ENCODE measurements around the gene MORC3. TPM values are rescaled to one million over a fixed set of nuclear protein-coding genes. Genes with fewer than 3 reads are reported as not detected.
"Not testable (repeated sequence)": the region's sequence is repeated elsewhere in the genome, so short reads cannot be mapped to it uniquely, and the experiment has no call there.

Gene MORC3
- total and polyA plus RNA-seq, 4 donors = 27.9 to 78.9 (median 37.4) TPM

GRCh38 chr21:36377391-36377842, 57.4 kb downstream of the MORC3 start:
- peaks cover 20% of the 10 kb centered on the region for H3K36me3 ChIP-seq (ENCODE audit: control insufficient read depth, insufficient read depth, low read length)
- no peaks in the 10 kb centered on the region for H3K27me3 ChIP-seq (ENCODE audit: control insufficient read depth, insufficient read depth, low read length)
- WGBS (ENCODE audit: insufficient coverage) = 86% methylated on average over 5 of the region's 7 CpGs
- no peak for DNase-seq (ENCODE audit: low read depth in 4 of 6, low spot score in 6 of 6)
- H3K4me3 ChIP-seq (ENCODE audit: low read depth, low read length) = no peak overlapping the region
- H3K9me3 ChIP-seq (ENCODE audit: control insufficient read depth, insufficient read depth, low read length) = no peaks in the 10 kb centered on the region
- H3K27ac ChIP-seq (ENCODE audit: low read depth, low read length) = no peak overlapping the region
- H3K4me1 ChIP-seq (ENCODE audit: control insufficient read depth, insufficient read depth, low read length) = no peaks in the 10 kb centered on the region

GRCh38 chr21:36379251-36379650, 59.3 kb downstream of the MORC3 start:
- WGBS (ENCODE audit: insufficient coverage) = no CpG with 5 or more reads among the region's 6 CpGs
- Histone ChIP-seq H3K9me3 (ENCODE audit: control insufficient read depth, insufficient read depth, low read length) (no peaks in the 10 kb centered on the region), H3K27ac (ENCODE audit: low read depth, low read length) (no peak overlapping the region), H3K36me3 (ENCODE audit: control insufficient read depth, insufficient read depth, low read length) (peaks cover 9% of the 10 kb centered on the region), H3K27me3 (ENCODE audit: control insufficient read depth, insufficient read depth, low read length) (no peaks in the 10 kb centered on the region), H3K4me3 (ENCODE audit: low read depth, low read length) (no peak overlapping the region), H3K4me1 (ENCODE audit: control insufficient read depth, insufficient read depth, low read length) (no peaks in the 10 kb centered on the region)
- DNase-seq (ENCODE audit: low read depth in 4 of 6, low spot score in 6 of 6) = no peak

- no peaks in the 10 kb centered on the region for H3K36me3 ChIP-seq (ENCODE audit: control insufficient read depth, insufficient read depth, low read length)
- no peaks in the 10 kb centered on the region for H3K9me3 ChIP-seq (ENCODE audit: control insufficient read depth, insufficient read depth, low read length)
- 100% methylated on average over 4 of the region's 9 CpGs for WGBS (ENCODE audit: insufficient coverage)
- no peak overlapping the region for H3K27ac ChIP-seq (ENCODE audit: low read depth, low read length)
- H3K4me3 ChIP-seq (ENCODE audit: low read depth, low read length) = no peak overlapping the region
- peaks cover 6% of the 10 kb centered on the region for H3K4me1 ChIP-seq (ENCODE audit: control insufficient read depth, insufficient read depth, low read length)
- H3K27me3 ChIP-seq (ENCODE audit: control insufficient read depth, insufficient read depth, low read length) = no peaks in the 10 kb centered on the region
- no peak for DNase-seq (ENCODE audit: low read depth in 4 of 6, low spot score in 6 of 6)
Observed at GRCh38 chr21:36381841-36382589, 62.0 kb downstream of the MORC3 start.

- not testable (repeated sequence) for H3K9me3 ChIP-seq (ENCODE audit: control insufficient read depth, insufficient read depth, low read length); H3K4me1 ChIP-seq (ENCODE audit: control insufficient read depth, insufficient read depth, low read length); H3K4me3 ChIP-seq (ENCODE audit: low read depth, low read length); H3K27me3 ChIP-seq (ENCODE audit: control insufficient read depth, insufficient read depth, low read length); DNase-seq (ENCODE audit: low read depth in 4 of 6, low spot score in 6 of 6); H3K36me3 ChIP-seq (ENCODE audit: control insufficient read depth, insufficient read depth, low read length); H3K27ac ChIP-seq (ENCODE audit: low read depth, low read length)
- WGBS (ENCODE audit: insufficient coverage) = 100% methylated on average over 1 of the region's 10 CpGs
Observed at GRCh38 chr21:36382722-36383121, 62.7 kb downstream of the MORC3 start.

GRCh38 chr21:36384885-36385232, 64.9 kb downstream of the MORC3 start:
- 2% methylated on average over 4 of the region's 8 CpGs for WGBS (ENCODE audit: insufficient coverage)
- Histone ChIP-seq H3K27me3 (ENCODE audit: control insufficient read depth, insufficient read depth, low read length) (no peaks in the 10 kb centered on the region), H3K36me3 (ENCODE audit: control insufficient read depth, insufficient read depth, low read length) (peaks cover 3% of the 10 kb centered on the region), H3K4me3 (ENCODE audit: low read depth, low read length) (peak overlapping the region; percentile 53), H3K27ac (ENCODE audit: low read depth, low read length) (no peak overlapping the region), H3K4me1 (ENCODE audit: control insufficient read depth, insufficient read depth, low read length) (peaks cover 14% of the 10 kb centered on the region), H3K9me3 (ENCODE audit: control insufficient read depth, insufficient read depth, low read length) (no peaks in the 10 kb centered on the region)
- DNase-seq (ENCODE audit: low read depth in 4 of 6, low spot score in 6 of 6) = no peak

GRCh38 chr21:36385233-36386030, 65.4 kb downstream of the MORC3 start, which contains the start of gene CHAF1B:
TSS of gene CHAF1B (plus strand) at chr21:36385392. CDS start at chr21:36386137, 745 bp downstream.
- Histone ChIP-seq H3K9me3 (ENCODE audit: control insufficient read depth, insufficient read depth, low read length) (no peaks in the 10 kb centered on the region), H3K4me1 (ENCODE audit: control insufficient read depth, insufficient read depth, low read length) (peaks cover 14% of the 10 kb centered on the region), H3K27ac (ENCODE audit: low read depth, low read length) (no peak within 1 kb of the TSS), H3K4me3 (ENCODE audit: low read depth, low read length) (peak within 1 kb of the TSS; percentile 53), H3K36me3 (ENCODE audit: control insufficient read depth, insufficient read depth, low read length) (peaks cover 4% of the 10 kb centered on the region), H3K27me3 (ENCODE audit: control insufficient read depth, insufficient read depth, low read length) (no peaks in the 10 kb centered on the region)
- peak in 5 of 6 donors; percentile 65 to 92 (median 76) for DNase-seq (ENCODE audit: low read depth in 4 of 6, low spot score in 6 of 6)
- WGBS (ENCODE audit: insufficient coverage) = under 1% methylated on average over 72 of the region's 77 CpGs

GRCh38 chr21:36386031-36386642, 66.1 kb downstream of the MORC3 start:
- DNase-seq (ENCODE audit: low read depth in 4 of 6, low spot score in 6 of 6) = no peak
- 59% methylated on average over 14 of the region's 21 CpGs for WGBS (ENCODE audit: insufficient coverage)
- Histone ChIP-seq H3K36me3 (ENCODE audit: control insufficient read depth, insufficient read depth, low read length) (peaks cover 7% of the 10 kb centered on the region), H3K27ac (ENCODE audit: low read depth, low read length) (no peak overlapping the region), H3K4me1 (ENCODE audit: control insufficient read depth, insufficient read depth, low read length) (peaks cover 14% of the 10 kb centered on the region), H3K27me3 (ENCODE audit: control insufficient read depth, insufficient read depth, low read length) (no peaks in the 10 kb centered on the region), H3K4me3 (ENCODE audit: low read depth, low read length) (peak overlapping the region; percentile 53), H3K9me3 (ENCODE audit: control insufficient read depth, insufficient read depth, low read length) (no peaks in the 10 kb centered on the region)

GRCh38 chr21:36388096-36388495, 68.1 kb downstream of the MORC3 start:
- Histone ChIP-seq H3K4me1 (ENCODE audit: control insufficient read depth, insufficient read depth, low read length) (peaks cover 14% of the 10 kb centered on the region), H3K9me3 (ENCODE audit: control insufficient read depth, insufficient read depth, low read length) (no peaks in the 10 kb centered on the region), H3K4me3 (ENCODE audit: low read depth, low read length) (no peak overlapping the region), H3K27ac (ENCODE audit: low read depth, low read length) (no peak overlapping the region), H3K36me3 (ENCODE audit: control insufficient read depth, insufficient read depth, low read length) (peaks cover 16% of the 10 kb centered on the region), H3K27me3 (ENCODE audit: control insufficient read depth, insufficient read depth, low read length) (no peaks in the 10 kb centered on the region)
- peak in 1 of 6 donors; percentile 70 for DNase-seq (ENCODE audit: low read depth in 4 of 6, low spot score in 6 of 6)
- 87% methylated on average over 5 of the region's 6 CpGs for WGBS (ENCODE audit: insufficient coverage)

GRCh38 chr21:36388835-36389234, 68.8 kb downstream of the MORC3 start:
- peaks cover 14% of the 10 kb centered on the region for H3K4me1 ChIP-seq (ENCODE audit: control insufficient read depth, insufficient read depth, low read length)
- no peak overlapping the region for H3K4me3 ChIP-seq (ENCODE audit: low read depth, low read length)
- H3K36me3 ChIP-seq (ENCODE audit: control insufficient read depth, insufficient read depth, low read length) = peaks cover 17% of the 10 kb centered on the region
- WGBS (ENCODE audit: insufficient coverage) = 31% methylated on average over 10 of the region's 10 CpGs
- no peaks in the 10 kb centered on the region for H3K9me3 ChIP-seq (ENCODE audit: control insufficient read depth, insufficient read depth, low read length)
- DNase-seq (ENCODE audit: low read depth in 4 of 6, low spot score in 6 of 6) = peak in 2 of 6 donors; percentile 35 to 55
- H3K27ac ChIP-seq (ENCODE audit: low read depth, low read length) = no peak overlapping the region
- no peaks in the 10 kb centered on the region for H3K27me3 ChIP-seq (ENCODE audit: control insufficient read depth, insufficient read depth, low read length)

Measured in spinal cord (tissue), 10 donors.